ENCODE data around the gene SECISBP2.

SECISBP2 gene

GRCh38 chr9:89387197-89387849 lies 69.0 kb downstream of the SECISBP2 start:
- in situ Hi-C loops (cut with HindIII; ENCODE audit: low pct_unique_long_range_greater_than_20kb, low sequenced_read_pairs) = no loop called here
- DNase-seq (ENCODE audit: low read depth in 1 of 2, low spot score in 1 of 2) = no peak
- no peak for TF ChIP-seq JUND (IDR thresholded peaks at IDR 0.05; ENCODE audit: low read depth)

- in situ Hi-C loops (cut with HindIII; ENCODE audit: low pct_unique_long_range_greater_than_20kb, low sequenced_read_pairs) = no loop called here
- no peak for TF ChIP-seq JUND (IDR thresholded peaks at IDR 0.05; ENCODE audit: low read depth)
- no peak for DNase-seq (ENCODE audit: low read depth in 1 of 2, low spot score in 1 of 2)
These were observed 70.0 kb downstream of the SECISBP2 start for GRCh38 chr9:89388084-89388867.

DNA sequence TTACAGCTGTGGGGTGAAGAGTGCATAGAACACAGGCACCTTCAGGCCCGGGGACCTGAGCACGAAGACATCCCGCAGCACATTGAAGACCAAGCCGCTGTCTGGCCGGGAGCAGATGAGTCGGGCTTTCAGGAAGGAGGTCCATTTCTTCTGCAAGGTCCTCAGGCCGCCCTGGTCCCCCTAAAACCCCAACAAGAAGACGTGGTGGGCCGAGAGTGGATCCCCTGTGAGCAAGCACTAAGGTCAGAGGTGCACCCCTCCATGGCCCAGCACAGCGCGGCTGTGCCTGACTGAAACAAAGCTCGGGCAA lies 70.5 kb downstream of the SECISBP2 start:
- in situ Hi-C loops (cut with HindIII; ENCODE audit: low pct_unique_long_range_greater_than_20kb, low sequenced_read_pairs) = no loop called here
- DNase-seq (ENCODE audit: low read depth in 1 of 2, low spot score in 1 of 2) = no peak
- TF ChIP-seq JUND (IDR thresholded peaks at IDR 0.05; ENCODE audit: low read depth) = no peak

GRCh38 chr9:89390068-89390555 lies 71.8 kb downstream of the SECISBP2 start:
- in situ Hi-C loops (cut with HindIII; ENCODE audit: low pct_unique_long_range_greater_than_20kb, low sequenced_read_pairs) = no loop called here

GRCh38 chr9:89390578-89391116 lies 72.3 kb downstream of the SECISBP2 start:
- DNase-seq (ENCODE audit: low read depth in 1 of 2, low spot score in 1 of 2) = no peak
- TF ChIP-seq JUND (IDR thresholded peaks at IDR 0.05; ENCODE audit: low read depth) = no peak
- in situ Hi-C loops (cut with HindIII; ENCODE audit: low pct_unique_long_range_greater_than_20kb, low sequenced_read_pairs) = no loop called here

More at GRCh38 chr9:89390068-89390555, 71.8 kb downstream of the SECISBP2 start:
- TF ChIP-seq JUND (IDR thresholded peaks at IDR 0.05; ENCODE audit: low read depth) = no peak
- no peak for DNase-seq (ENCODE audit: low read depth in 1 of 2, low spot score in 1 of 2)

- in situ Hi-C loops (cut with HindIII; ENCODE audit: low pct_unique_long_range_greater_than_20kb, low sequenced_read_pairs) = no loop called here
- no peak for DNase-seq (ENCODE audit: low read depth in 1 of 2, low spot score in 1 of 2)
- no peak for TF ChIP-seq JUND (IDR thresholded peaks at IDR 0.05; ENCODE audit: low read depth)
These were observed 73.3 kb downstream of the SECISBP2 start for GRCh38 chr9:89391585-89391984.

DNA sequence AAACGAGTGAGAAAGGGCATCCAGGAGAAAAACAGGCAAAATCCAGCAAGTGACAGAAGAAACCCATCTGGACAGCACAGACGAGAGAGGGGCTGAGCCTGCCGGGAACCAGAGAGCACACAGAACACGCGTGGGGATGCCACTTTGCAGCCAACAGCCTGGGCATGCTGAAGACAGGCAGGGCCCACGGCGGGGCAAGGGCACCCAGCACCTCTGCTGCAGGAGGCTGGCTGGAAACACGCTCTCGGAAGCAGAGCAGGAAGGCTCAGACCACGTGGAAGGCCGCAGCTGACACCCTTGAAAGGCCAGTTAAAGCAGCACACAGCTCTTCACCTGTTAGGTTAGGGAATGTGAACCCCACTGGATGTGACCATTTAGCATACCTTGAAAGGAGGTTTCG lies 76.1 kb downstream of the SECISBP2 start:
- in situ Hi-C loops (cut with HindIII; ENCODE audit: low pct_unique_long_range_greater_than_20kb, low sequenced_read_pairs) = no loop called here
- no peak for DNase-seq (ENCODE audit: low read depth in 1 of 2, low spot score in 1 of 2)
- no peak for TF ChIP-seq JUND (IDR thresholded peaks at IDR 0.05; ENCODE audit: low read depth)

- in situ Hi-C loops (cut with HindIII; ENCODE audit: low pct_unique_long_range_greater_than_20kb, low sequenced_read_pairs) = no loop called here
These were observed 77.8 kb downstream of the SECISBP2 start for GRCh38 chr9:89395931-89396710.

DNA sequence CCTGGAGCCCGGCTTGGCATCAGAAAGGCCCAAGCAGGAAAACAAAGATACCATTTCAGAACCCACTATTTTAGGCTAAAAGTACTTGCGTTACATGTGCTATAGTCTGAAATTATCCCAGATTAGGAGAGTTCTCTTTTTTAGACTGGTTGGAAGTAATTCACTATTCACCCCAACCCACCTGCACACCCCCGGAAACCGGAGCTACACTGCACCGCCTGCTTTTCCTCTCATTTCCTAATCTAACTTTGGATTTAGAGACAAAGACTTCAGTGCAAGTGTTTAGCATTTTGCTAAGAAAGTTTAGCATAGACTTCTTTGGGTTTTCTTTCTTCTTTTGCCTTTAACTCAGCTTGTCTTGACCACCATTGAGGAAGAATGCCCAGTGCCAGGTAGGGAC lies 79.2 kb downstream of the SECISBP2 start:
- in situ Hi-C loops (cut with HindIII; ENCODE audit: low pct_unique_long_range_greater_than_20kb, low sequenced_read_pairs) = no loop called here
- DNase-seq (ENCODE audit: low read depth in 1 of 2, low spot score in 1 of 2) = no peak
- TF ChIP-seq JUND (IDR thresholded peaks at IDR 0.05; ENCODE audit: low read depth) = no peak

More at GRCh38 chr9:89395931-89396710, 77.8 kb downstream of the SECISBP2 start:
- DNase-seq (ENCODE audit: low read depth in 1 of 2, low spot score in 1 of 2) = no peak
- no peak for TF ChIP-seq JUND (IDR thresholded peaks at IDR 0.05; ENCODE audit: low read depth)

DNA sequence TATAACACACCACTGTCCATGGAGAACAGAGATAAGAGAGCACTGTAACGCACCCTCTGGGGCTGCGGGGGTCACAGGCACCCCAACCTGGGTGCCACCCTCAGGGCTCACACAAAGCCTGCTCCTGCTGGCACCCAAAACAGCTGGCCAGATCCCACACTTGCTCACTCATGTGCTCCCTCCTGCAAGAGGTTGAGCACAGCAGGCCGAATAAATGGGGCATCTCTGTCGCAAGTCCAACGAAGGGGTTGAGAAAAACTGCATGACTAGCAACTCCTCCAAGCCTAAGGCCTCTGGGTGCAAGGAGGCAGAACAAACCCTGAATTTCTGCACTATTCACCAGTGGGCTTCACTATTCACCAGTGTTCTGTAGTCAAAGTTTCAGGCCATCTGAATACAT lies 80.3 kb downstream of the SECISBP2 start:
- no peak for TF ChIP-seq JUND (IDR thresholded peaks at IDR 0.05; ENCODE audit: low read depth)
- in situ Hi-C loops (cut with HindIII; ENCODE audit: low pct_unique_long_range_greater_than_20kb, low sequenced_read_pairs) = no loop called here
- no peak for DNase-seq (ENCODE audit: low read depth in 1 of 2, low spot score in 1 of 2)

- no peak for DNase-seq (ENCODE audit: low read depth in 1 of 2, low spot score in 1 of 2)
- in situ Hi-C loops (cut with HindIII; ENCODE audit: low pct_unique_long_range_greater_than_20kb, low sequenced_read_pairs) = no loop called here
- no peak for TF ChIP-seq JUND (IDR thresholded peaks at IDR 0.05; ENCODE audit: low read depth)
These were observed 82.3 kb downstream of the SECISBP2 start for GRCh38 chr9:89400403-89401116.

All from T47D (cell line).